ENCODE results near the gene VPS16.

Gene VPS16

GRCh38 chr20:2835331-2835796, 5.2 kb upstream of the VPS16 start:
- DNase-seq (ENCODE audit: low read depth), result no peak

GRCh38 chr20:2836035-2836434, 4.5 kb upstream of the VPS16 start:
- no peak for DNase-seq (ENCODE audit: low read depth)

GRCh38 chr20:2837221-2837960, 3.2 kb upstream of the VPS16 start:
- DNase-seq (ENCODE audit: low read depth), result no peak

- no peak for DNase-seq (ENCODE audit: low read depth)
Measured at GRCh38 chr20:2838170-2838797, 2.3 kb upstream of the VPS16 start.

- no peak for DNase-seq (ENCODE audit: low read depth)
Measured at GRCh38 chr20:2838847-2839671, 1.5 kb upstream of the VPS16 start.

- no peak for DNase-seq (ENCODE audit: low read depth)
Measured at GRCh38 chr20:2839732-2840137, 810 bp upstream of the VPS16 start.

GRCh38 chr20:2840967-2841531, 504 bp downstream of the VPS16 start:
- no peak for DNase-seq (ENCODE audit: low read depth)

GRCh38 chr20:2845607-2846006, 5.1 kb downstream of the VPS16 start:
- no peak for DNase-seq (ENCODE audit: low read depth)

- DNase-seq (ENCODE audit: low read depth), result no peak
Measured at GRCh38 chr20:2846698-2847097, 6.2 kb downstream of the VPS16 start.

GRCh38 chr20:2847802-2848201, 7.3 kb downstream of the VPS16 start:
- no peak for DNase-seq (ENCODE audit: low read depth)

GRCh38 chr20:2849529-2849928, 9.0 kb downstream of the VPS16 start:
- no peak for DNase-seq (ENCODE audit: low read depth)

GRCh38 chr20:2851086-2851485, 10.5 kb downstream of the VPS16 start:
- DNase-seq (ENCODE audit: low read depth), result no peak

- DNase-seq (ENCODE audit: low read depth), result no peak
Measured at GRCh38 chr20:2858591-2858990, 18.0 kb downstream of the VPS16 start.

- no peak for DNase-seq (ENCODE audit: low read depth)
Measured at GRCh38 chr20:2859330-2860121, 19.0 kb downstream of the VPS16 start.

- no peak for DNase-seq (ENCODE audit: low read depth)
Measured at GRCh38 chr20:2864626-2865025, 24.1 kb downstream of the VPS16 start.

GRCh38 chr20:2865101-2865500, 24.6 kb downstream of the VPS16 start:
- no peak for DNase-seq (ENCODE audit: low read depth)

- DNase-seq (ENCODE audit: low read depth), result peak; percentile 16
Measured at GRCh38 chr20:2865630-2866029, 25.1 kb downstream of the VPS16 start.

GRCh38 chr20:2866236-2866635, 25.7 kb downstream of the VPS16 start:
- DNase-seq (ENCODE audit: low read depth), result no peak

GRCh38 chr20:2867081-2867864, 26.7 kb downstream of the VPS16 start:
- DNase-seq (ENCODE audit: low read depth), result no peak

- no peak for DNase-seq (ENCODE audit: low read depth)
Measured at GRCh38 chr20:2869381-2869780, 28.8 kb downstream of the VPS16 start.

GRCh38 chr20:2871111-2871465, 30.5 kb downstream of the VPS16 start:
- no peak for DNase-seq (ENCODE audit: low read depth)
